Stimulated activated naive B cell treated with anti-CD40 and anti-IgM and Interleukin-4, amounts not matched to agents 10 μg/mL and 1 μg/mL and 100 μg/mL, for 72 hours (primary cell): ENCODE measurements around the gene HOMER1.
"Not testable (repeated sequence)": the region's sequence is repeated elsewhere in the genome, so short reads cannot be mapped to it uniquely, and the experiment has no call there.

Source experiments
- ATAC-seq, 2 donors: fragments of 150-1000 bp; cut with Tn5 transposase; replicated peaks; 2 replicates each; pipeline ENCODE4 v1.10.0; 2021; ENCODE audit warnings: moderate library complexity in 1 of 2
- DNase-seq: peaks from one replicate; pipeline ENCODE4 v3.0.0; 2021
- H3K27ac Mint-ChIP-seq: one replicate; pipeline ENCODE4 v1.8.0; 2022; ENCODE audit warnings: mild to moderate bottlenecking, mixed read lengths
- H3K27me3 Mint-ChIP-seq, 2 donors: one replicate each; pipeline ENCODE4 v1.8.0; 2022; ENCODE audit warnings: mixed read lengths in 2 of 2
- H3K36me3 Mint-ChIP-seq, 2 donors: one replicate each; pipeline ENCODE4 v1.8.0; 2022; ENCODE audit warnings: mixed read lengths in 2 of 2, mild to moderate bottlenecking in 1 of 2
- H3K4me1 Mint-ChIP-seq, 2 donors: one replicate each; pipeline ENCODE4 v1.8.0; 2022; ENCODE audit warnings: mixed read lengths in 2 of 2, mild to moderate bottlenecking in 1 of 2
- H3K4me3 Mint-ChIP-seq, 2 donors: one replicate each; pipeline ENCODE4 v1.8.0; 2022; ENCODE audit warnings: mild to moderate bottlenecking in 2 of 2, mixed read lengths in 2 of 2, moderate library complexity in 1 of 2
- H3K9me3 Mint-ChIP-seq, 2 donors: one replicate each; pipeline ENCODE4 v1.8.0; 2022; ENCODE audit warnings: mixed read lengths in 2 of 2, mild to moderate bottlenecking in 1 of 2

The HOMER1 gene

GRCh38 chr5:79401216-79401615 is 112.7 kb downstream of the HOMER1 start:
- peaks cover 4 to 15% of the 10 kb centered on the region in 2 donors for H3K36me3 Mint-ChIP-seq
- DNase-seq (no peak), ATAC-seq (no peak)
- no peak overlapping the region for H3K27ac Mint-ChIP-seq
- no peaks in the 10 kb centered on the region for H3K9me3 Mint-ChIP-seq
- H3K4me3 Mint-ChIP-seq = no peak overlapping the region
- no peaks in the 10 kb centered on the region for H3K27me3 Mint-ChIP-seq
- no peaks in the 10 kb centered on the region for H3K4me1 Mint-ChIP-seq

- no peaks in the 10 kb centered on the region for H3K9me3 Mint-ChIP-seq
These were observed 114.9 kb downstream of the HOMER1 start for GRCh38 chr5:79399046-79399445.

GRCh38 chr5:79397080-79397479 is 116.9 kb downstream of the HOMER1 start:
- Mint-ChIP-seq H3K27ac (no peak overlapping the region), H3K4me1 (no peaks in the 10 kb centered on the region), H3K4me3 (no peak overlapping the region), H3K27me3 (no peaks in the 10 kb centered on the region), H3K9me3 (no peaks in the 10 kb centered on the region), H3K36me3 (peaks cover 1 to 7% of the 10 kb centered on the region in 2 donors)
- no peak for DNase-seq
- ATAC-seq = no peak

More at GRCh38 chr5:79399046-79399445, 114.9 kb downstream of the HOMER1 start:
- no peaks in the 10 kb centered on the region for H3K27me3 Mint-ChIP-seq
- DNase-seq = no peak
- no peak for ATAC-seq
- H3K27ac Mint-ChIP-seq = no peak overlapping the region
- H3K36me3 Mint-ChIP-seq = peaks cover 1 to 7% of the 10 kb centered on the region in 2 donors
- H3K4me3 Mint-ChIP-seq = no peak overlapping the region
- H3K4me1 Mint-ChIP-seq = no peaks in the 10 kb centered on the region

GRCh38 chr5:79396265-79396664 is 117.7 kb downstream of the HOMER1 start:
- Mint-ChIP-seq H3K4me1 (no peaks in the 10 kb centered on the region), H3K27me3 (no peaks in the 10 kb centered on the region), H3K27ac (no peak overlapping the region), H3K36me3 (peaks cover 2 to 4% of the 10 kb centered on the region in 2 donors), H3K4me3 (no peak overlapping the region), H3K9me3 (no peaks in the 10 kb centered on the region)
- no peak for DNase-seq
- no peak for ATAC-seq

- ATAC-seq (no peak), DNase-seq (no peak)
- Mint-ChIP-seq H3K36me3 (peaks cover 3% of the 10 kb centered on the region in 2 donors), H3K27ac (no peak overlapping the region), H3K27me3 (no peaks in the 10 kb centered on the region), H3K4me3 (no peak overlapping the region), H3K4me1 (no peaks in the 10 kb centered on the region), H3K9me3 (no peaks in the 10 kb centered on the region)
These were observed 118.6 kb downstream of the HOMER1 start for GRCh38 chr5:79395296-79395695.

GRCh38 chr5:79392776-79393175 is 121.2 kb downstream of the HOMER1 start:
- no peak overlapping the region for H3K4me3 Mint-ChIP-seq
- peaks cover 5 to 6% of the 10 kb centered on the region in 2 donors for H3K36me3 Mint-ChIP-seq
- DNase-seq (no peak), ATAC-seq (no peak)
- no peaks in the 10 kb centered on the region for H3K4me1 Mint-ChIP-seq
- H3K27ac Mint-ChIP-seq = no peak overlapping the region
- H3K9me3 Mint-ChIP-seq = no peaks in the 10 kb centered on the region
- peaks cover 0 to 4% of the 10 kb centered on the region in 2 donors for H3K27me3 Mint-ChIP-seq

- DNase-seq (no peak), ATAC-seq (no peak)
- Mint-ChIP-seq H3K36me3 (peaks cover 30 to 39% of the 10 kb centered on the region in 2 donors), H3K4me3 (no peak overlapping the region), H3K27me3 (peaks cover 0 to 20% of the 10 kb centered on the region in 2 donors), H3K27ac (no peak overlapping the region), H3K4me1 (no peaks in the 10 kb centered on the region), H3K9me3 (peaks cover 14 to 21% of the 10 kb centered on the region in 2 donors)
These were observed 127.3 kb downstream of the HOMER1 start for GRCh38 chr5:79386679-79387078.

GRCh38 chr5:79385126-79385525 is 128.8 kb downstream of the HOMER1 start:
- H3K36me3 Mint-ChIP-seq = peaks cover 33 to 51% of the 10 kb centered on the region in 2 donors
- peaks cover 14 to 25% of the 10 kb centered on the region in 2 donors for H3K9me3 Mint-ChIP-seq
- not testable (repeated sequence) for DNase-seq, H3K4me3 Mint-ChIP-seq, H3K27ac Mint-ChIP-seq, H3K4me1 Mint-ChIP-seq, ATAC-seq
- H3K27me3 Mint-ChIP-seq = peaks cover 0 to 20% of the 10 kb centered on the region in 2 donors

- Mint-ChIP-seq H3K36me3 (peaks cover 22 to 35% of the 10 kb centered on the region in 2 donors), H3K9me3 (peaks cover 6 to 15% of the 10 kb centered on the region in 2 donors), H3K4me3 (no peak overlapping the region), H3K27ac (no peak overlapping the region), H3K4me1 (no peaks in the 10 kb centered on the region), H3K27me3 (peaks cover 0 to under 1% of the 10 kb centered on the region in 2 donors)
- DNase-seq (no peak), ATAC-seq (no peak)
These were observed 135.3 kb downstream of the HOMER1 start for GRCh38 chr5:79378510-79379186.

- H3K36me3 Mint-ChIP-seq = peaks cover 0 to 3% of the 10 kb centered on the region in 2 donors
These were observed 156.5 kb downstream of the HOMER1 start for GRCh38 chr5:79357398-79357797.

GRCh38 chr5:79349881-79350280 is 164.1 kb downstream of the HOMER1 start:
- no peak for DNase-seq
- H3K4me3 Mint-ChIP-seq = no peak overlapping the region
- peaks cover 0 to 2% of the 10 kb centered on the region in 2 donors for H3K9me3 Mint-ChIP-seq
- peaks cover 0 to 4% of the 10 kb centered on the region in 2 donors for H3K27me3 Mint-ChIP-seq
- no peaks in the 10 kb centered on the region for H3K36me3 Mint-ChIP-seq
- ATAC-seq = no peak
- no peak overlapping the region for H3K27ac Mint-ChIP-seq
- H3K4me1 Mint-ChIP-seq = no peaks in the 10 kb centered on the region

More at GRCh38 chr5:79357398-79357797, 156.5 kb downstream of the HOMER1 start:
- DNase-seq (no peak), ATAC-seq (no peak)
- Mint-ChIP-seq H3K27me3 (peaks cover 0 to 17% of the 10 kb centered on the region in 2 donors), H3K27ac (no peak overlapping the region), H3K9me3 (peaks cover 0 to 4% of the 10 kb centered on the region in 2 donors), H3K4me1 (no peaks in the 10 kb centered on the region), H3K4me3 (no peak overlapping the region)

- Mint-ChIP-seq H3K27me3 (peaks cover 0 to 4% of the 10 kb centered on the region in 2 donors), H3K4me3 (no peak overlapping the region), H3K4me1 (no peaks in the 10 kb centered on the region), H3K36me3 (no peaks in the 10 kb centered on the region), H3K27ac (no peak overlapping the region), H3K9me3 (peaks cover 0 to 2% of the 10 kb centered on the region in 2 donors)
- no peak for ATAC-seq
- DNase-seq = no peak
These were observed 164.9 kb downstream of the HOMER1 start for GRCh38 chr5:79349047-79349446.

- DNase-seq (no peak), ATAC-seq (no peak)
- Mint-ChIP-seq H3K9me3 (no peaks in the 10 kb centered on the region), H3K27ac (no peak overlapping the region), H3K4me1 (no peaks in the 10 kb centered on the region), H3K27me3 (peaks cover 0 to 4% of the 10 kb centered on the region in 2 donors), H3K36me3 (no peaks in the 10 kb centered on the region), H3K4me3 (no peak overlapping the region)
These were observed 167.5 kb downstream of the HOMER1 start for GRCh38 chr5:79346420-79346824.

GRCh38 chr5:79333852-79334557 is 179.9 kb downstream of the HOMER1 start:
- H3K4me1 Mint-ChIP-seq = no peaks in the 10 kb centered on the region
- H3K4me3 Mint-ChIP-seq = no peak overlapping the region
- ATAC-seq = no peak
- H3K27me3 Mint-ChIP-seq = peaks cover 12 to 25% of the 10 kb centered on the region in 2 donors
- DNase-seq = no peak
- no peaks in the 10 kb centered on the region for H3K36me3 Mint-ChIP-seq
- H3K27ac Mint-ChIP-seq = no peak overlapping the region
- H3K9me3 Mint-ChIP-seq = peaks cover 0 to 9% of the 10 kb centered on the region in 2 donors

- Mint-ChIP-seq H3K9me3 (peaks cover 0 to 2% of the 10 kb centered on the region in 2 donors), H3K4me1 (no peaks in the 10 kb centered on the region), H3K27me3 (peaks cover 4 to 14% of the 10 kb centered on the region in 2 donors), H3K4me3 (no peak overlapping the region), H3K27ac (no peak overlapping the region), H3K36me3 (no peaks in the 10 kb centered on the region)
- ATAC-seq (no peak), DNase-seq (no peak)
These were observed 183.9 kb downstream of the HOMER1 start for GRCh38 chr5:79330071-79330470.
